IMR-90 (cell line): Measurements from ENCODE around the gene ANKLE2. TPM values are rescaled to one million over a fixed set of nuclear protein-coding genes. Genes with fewer than 3 reads are reported as not detected.
A peak's percentile ranks its signal among the peaks of the same experiment; 100 is the strongest.

ENCODE experiments used
- ATAC-seq: fragments of 200-7000 bp; cut with Tn5 transposase; 2 replicates; pipeline ENCODE4 v1.9.1; 2020; ENCODE audit warnings: low read depth, mild to moderate bottlenecking, moderate library complexity
- BruUV-seq: library from RNA; stranded (reverse); fragments of 400-500 nt; replicated peaks from 2 replicates; lab custom pipeline; 2021; lab: Mats Ljungman, UMichigan
- CTCF ChIA-PET: fragments of 300-600 bp; formaldehyde crosslinking; extraction: SDS; loops from one replicate; lab custom pipeline; 2021; ENCODE audit warnings: antibody characterized with exemption; lab: Yijun Ruan, JAX
- POLR2A ChIA-PET: fragments of 300-600 bp; sonication (Branson Sonifier 250); formaldehyde crosslinking; loops from one replicate; lab custom pipeline; 2022; ENCODE audit warnings: antibody characterized with exemption; ENCODE audit not compliant: unreplicated experiment; lab: Charles Lee
- DNase-seq: peaks from one replicate; pipeline ENCODE4 v3.0.0; 2013
- H2AFZ ChIP-seq: replicated peaks from 2 replicates; pipeline ENCODE3; 2013; ENCODE audit warnings: low read length, mild to moderate bottlenecking; ENCODE audit not compliant: poor library complexity
- H2AK5ac ChIP-seq: 2 replicates; pipeline ENCODE4 v1.6.1; 2013; ENCODE audit warnings: low read depth, low read length, inconsistent platforms
- H2AK9ac ChIP-seq: replicated peaks from 2 replicates; pipeline ENCODE3; 2013; ENCODE audit warnings: mild to moderate bottlenecking, low read depth, low read length, moderate library complexity; ENCODE audit not compliant: poor library complexity
- H2BK120ac ChIP-seq: 2 replicates; pipeline ENCODE4 v1.6.1; 2013; ENCODE audit warnings: low read depth, low read length, inconsistent platforms
- H2BK15ac ChIP-seq: 3 replicates; pipeline ENCODE4 v1.6.1; 2013; ENCODE audit warnings: low read depth, low read length, inconsistent platforms
- H2BK20ac ChIP-seq: 2 replicates; pipeline ENCODE4 v1.6.1; 2013; ENCODE audit warnings: low read depth, mild to moderate bottlenecking, inconsistent platforms, low read length, moderate library complexity
- H2BK5ac ChIP-seq: 2 replicates; pipeline ENCODE4 v1.6.1; 2013; ENCODE audit warnings: mild to moderate bottlenecking, low read depth, low read length, inconsistent platforms; ENCODE audit not compliant: poor library complexity, severe bottlenecking
- H3K14ac ChIP-seq: replicated peaks from 2 replicates; pipeline ENCODE4 v1.6.1; 2013; ENCODE audit warnings: low read depth, low read length, inconsistent platforms
- H3K18ac ChIP-seq: 2 replicates; pipeline ENCODE4 v1.6.1; 2013; ENCODE audit warnings: low read depth, low read length, control low read depth
- H3K23ac ChIP-seq: 2 replicates; pipeline ENCODE4 v1.6.1; 2013; ENCODE audit warnings: low read depth, low read length, inconsistent platforms
- H3K27ac ChIP-seq: 2 replicates; pipeline ENCODE4 v1.5.1; 2013; ENCODE audit warnings: mild to moderate bottlenecking, control low read depth, low read length; ENCODE audit not compliant: insufficient read depth
- H3K27me3 ChIP-seq: 2 replicates; pipeline ENCODE4 v1.6.1; 2013; ENCODE audit warnings: low read length; ENCODE audit not compliant: control insufficient read depth, insufficient read depth
- H3K36me3 ChIP-seq: 2 replicates; pipeline ENCODE4 v1.6.1; 2013; ENCODE audit warnings: low read length, mixed read lengths; ENCODE audit not compliant: control insufficient read depth, insufficient read depth
- H3K4ac ChIP-seq: 2 replicates; pipeline ENCODE4 v1.6.1; 2013; ENCODE audit warnings: low read depth, low read length, inconsistent platforms
- H3K4me1 ChIP-seq: 2 replicates; pipeline ENCODE4 v1.6.1; 2013; ENCODE audit warnings: low read length, mixed read lengths; ENCODE audit not compliant: control insufficient read depth, insufficient read depth
- H3K4me2 ChIP-seq: 2 replicates; pipeline ENCODE4 v1.6.1; 2013; ENCODE audit warnings: low read depth, mild to moderate bottlenecking, control low read depth, low read length, moderate library complexity
- H3K4me3 ChIP-seq: 2 replicates; pipeline ENCODE4 v1.5.1; 2013; ENCODE audit warnings: low read depth, mild to moderate bottlenecking, control low read depth, low read length, moderate library complexity; ENCODE audit not compliant: insufficient read depth
- H3K56ac ChIP-seq: 2 replicates; pipeline ENCODE4 v1.6.1; 2013; ENCODE audit warnings: low read length, inconsistent platforms; ENCODE audit not compliant: insufficient read depth; ENCODE audit errors: extremely low read depth
- H3K79me1 ChIP-seq, 2 experiments: 2 replicates each; pipeline ENCODE4 v1.6.1; 2013; ENCODE audit warnings: low read length in 2 of 2, inconsistent platforms in 1 of 2, low read depth in 1 of 2
- H3K9ac ChIP-seq: 2 replicates; pipeline ENCODE4 v1.6.1; 2013; ENCODE audit warnings: low read depth, low read length, control low read depth
- H3K9me1 ChIP-seq: 2 replicates; pipeline ENCODE4 v1.6.1; 2013; ENCODE audit warnings: low read length, inconsistent platforms; ENCODE audit not compliant: insufficient read depth
- H3K9me3 ChIP-seq: 2 replicates; pipeline ENCODE4 v1.6.1; 2013; ENCODE audit warnings: low read length; ENCODE audit not compliant: control insufficient read depth, insufficient read depth
- H4K20me1 ChIP-seq: 2 replicates; pipeline ENCODE4 v1.6.1; 2013; ENCODE audit warnings: low read length, inconsistent platforms; ENCODE audit not compliant: insufficient read depth
- H4K5ac ChIP-seq: 2 replicates; pipeline ENCODE4 v1.6.1; 2013; ENCODE audit warnings: mild to moderate bottlenecking, low read depth, low read length, control low read depth
- H4K8ac ChIP-seq, 2 experiments: 2 replicates each; pipeline ENCODE4 v1.6.1; 2013; ENCODE audit warnings: low read depth in 2 of 2, low read length in 2 of 2, control low read depth in 1 of 2, inconsistent platforms in 1 of 2
- H4K91ac ChIP-seq: 2 replicates; pipeline ENCODE4 v1.6.1; 2013; ENCODE audit warnings: low read depth, low read length, inconsistent platforms; ENCODE audit not compliant: insufficient read depth
- BHLHE40 ChIP-seq: fragments of 150-350 bp; IDR thresholded peaks from 2 replicates; pipeline ENCODE4 v1.6.1; 2016; ENCODE audit warnings: mild to moderate bottlenecking, low read depth, low read length
- CEBPB ChIP-seq: IDR thresholded peaks from 2 replicates; pipeline ENCODE4 v1.6.1; 2012; ENCODE audit warnings: low read depth, low read length, improper control_type of control experiment
- CHD1 ChIP-seq: IDR thresholded peaks from 2 replicates; pipeline ENCODE4 v1.6.1; 2012; ENCODE audit warnings: low read depth, low read length, improper control_type of control experiment
- FOS ChIP-seq: fragments of 150-350 bp; IDR thresholded peaks from 2 replicates; pipeline ENCODE4 v1.6.1; 2016; ENCODE audit warnings: low read depth, low read length
- MAFK ChIP-seq: IDR thresholded peaks from 2 replicates; pipeline ENCODE4 v1.6.1; 2012; ENCODE audit warnings: low read depth, low read length, improper control_type of control experiment
- MAZ ChIP-seq: IDR thresholded peaks from 2 replicates; pipeline ENCODE4 v1.6.1; 2012; ENCODE audit warnings: low read depth, mild to moderate bottlenecking, low read length, improper control_type of control experiment, moderate library complexity, borderline replicate concordance
- MXI1 ChIP-seq: IDR thresholded peaks from 2 replicates; pipeline ENCODE4 v1.6.1; 2012; ENCODE audit warnings: low read depth, mild to moderate bottlenecking, low read length, moderate library complexity, borderline replicate concordance
- NFE2L2 ChIP-seq: fragments of 150-350 bp; IDR thresholded peaks from 2 replicates; pipeline ENCODE4 v1.6.1; 2016; ENCODE audit warnings: low read depth, mild to moderate bottlenecking, low read length
- POLR2A ChIP-seq: IDR thresholded peaks from 2 replicates; pipeline ENCODE4 v1.6.1; 2012; ENCODE audit warnings: mild to moderate bottlenecking, low read depth, low read length
- RAD21 ChIP-seq: IDR thresholded peaks from 2 replicates; pipeline ENCODE4 v1.6.1; 2012; ENCODE audit warnings: low read length, improper control_type of control experiment
- RCOR1 ChIP-seq: IDR thresholded peaks from 2 replicates; pipeline ENCODE4 v1.6.1; 2012; ENCODE audit warnings: mild to moderate bottlenecking, low read length, improper control_type of control experiment; ENCODE audit not compliant: insufficient replicate concordance
- RFX5 ChIP-seq: IDR thresholded peaks from 2 replicates; pipeline ENCODE4 v1.8.0; 2012; ENCODE audit warnings: low read depth, mild to moderate bottlenecking, low read length, moderate library complexity
- SMC3 ChIP-seq: fragments of 150-350 bp; IDR thresholded peaks from 2 replicates; pipeline ENCODE4 v1.6.1; 2016; ENCODE audit warnings: low read depth, mild to moderate bottlenecking, antibody characterized with exemption, low read length, moderate library complexity
- WGBS, 2 experiments: methylation state at CpG; one replicate each; pipeline versions ENCODE4 v1.1.5 to v1.1.7; 2013; ENCODE audit warnings: missing lambda C conversion rate in 2 of 2; ENCODE audit not compliant: insufficient read length in 1 of 2; ENCODE audit errors: extremely low coverage in 2 of 2; 5-methylcytosine and 5-hydroxymethylcytosine counted together
- dilution Hi-C: fragments of 300-500 bp; cut with HindIII; formaldehyde crosslinking; loops from one replicate; pipeline ENCODE4 v1.14.3; 2018; ENCODE audit warnings: low sequenced_read_pairs; ENCODE audit not compliant: unreplicated experiment
- in situ Hi-C: fragments of 300-500 bp; cut with MboI; formaldehyde crosslinking; loops from 3 replicates; pipeline ENCODE4 v1.14.3; 2019; ENCODE audit warnings: low sequenced_read_pairs, inconsistent platforms, mixed read lengths
- intact Hi-C: fragments of 100-400 bp; cut with micrococcal nuclease; formaldehyde crosslinking; loops from 2 replicates; pipeline ENCODE4 v1.10.0; 2022
- polyA plus RNA-seq, 3 experiments: library from polyadenylated mRNA; depleted of rRNA; stranded (reverse); fragments of >200 nt; gene quantifications; 2 replicates each; pipeline ENCODE4 v1.2.3, GENCODE V29; 2012; ENCODE audit warnings: low replicate concordance in 1 of 3
- total RNA-seq: library from RNA; depleted of rRNA; stranded (reverse); fragments of >200 nt; gene quantifications from 2 replicates; pipeline ENCODE4 v1.2.3, GENCODE V29; 2012
- TF ChIP-seq, protein P1 (sequence below): fragments of 150-350 bp; IDR thresholded peaks from 2 replicates; pipeline ENCODE4 v1.6.1; 2017; ENCODE audit warnings: mild to moderate bottlenecking, antibody characterized with exemption, low read length, low read depth
- TF ChIP-seq, protein P2 (sequence below): fragments of 150-350 bp; IDR thresholded peaks from 2 replicates; pipeline ENCODE4 v1.6.1; 2016; ENCODE audit warnings: low read depth, mild to moderate bottlenecking, low read length, moderate library complexity, borderline replicate concordance
- TF ChIP-seq, protein P3 (sequence below): conservative IDR thresholded peaks from 2 replicates; pipeline ENCODE4 v1.5.1; 2012; ENCODE audit warnings: mild to moderate bottlenecking, low read depth, low read length, improper control_type of control experiment

ANKLE2 gene
- total and polyA plus RNA-seq, 2 of the 4 experiments (the other 2 are of a cell fraction): 63.4 to 82.4 TPM

DNA sequence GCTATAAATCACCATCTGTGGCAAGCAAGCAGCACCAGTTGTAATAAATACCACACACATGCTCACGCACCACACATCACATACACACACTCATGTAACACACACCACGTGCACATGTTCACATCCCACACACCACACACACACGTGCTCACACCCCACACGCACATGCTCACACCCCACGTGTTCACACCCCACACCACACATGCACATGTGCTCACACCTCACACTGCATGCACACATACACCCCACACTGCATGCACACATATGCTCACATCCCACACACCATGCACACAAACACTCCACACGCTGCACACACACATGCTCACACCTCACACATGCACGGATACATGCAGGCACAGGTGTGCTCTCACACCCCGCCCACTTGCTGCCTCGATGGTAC, 22.9 kb upstream of the ANKLE2 start:
- peaks cover 83% of the 10 kb centered on the region for H3K36me3 ChIP-seq

More for the DNA sequence above, 22.9 kb upstream of the ANKLE2 start:
- Histone ChIP-seq H3K9me1 (peaks cover 10% of the 10 kb centered on the region), H2BK20ac (no peak overlapping the region), H3K9ac (no peak overlapping the region), H3K23ac (no peak overlapping the region), H4K91ac (no peak overlapping the region), H4K5ac (no peak overlapping the region), H4K8ac (no peak overlapping the region), H2BK5ac (no peak overlapping the region), H4K20me1 (peaks cover 61% of the 10 kb centered on the region), H3K79me1 (peaks cover 12 to 55% of the 10 kb centered on the region in 2 experiments; a peak in 3 of 4 replicates), H2AFZ (peak overlapping the region; percentile 48), H2AK9ac (no peak overlapping the region), H3K27ac (no peak overlapping the region), H3K14ac (no peak overlapping the region), H3K9me3 (no peaks in the 10 kb centered on the region), H3K4me3 (no peak overlapping the region), H3K4ac (no peak overlapping the region), H3K27me3 (no peaks in the 10 kb centered on the region), H3K4me2 (no peak overlapping the region), H3K56ac (no peak overlapping the region), H3K4me1 (no peaks in the 10 kb centered on the region), H2AK5ac (no peak overlapping the region), H2BK15ac (no peak overlapping the region), H3K18ac (no peak overlapping the region), H2BK120ac (no peak overlapping the region)
- CTCF ChIA-PET: no interaction called here
- TF ChIP-seq SMC3 (no peak), POLR2A (no peak), MXI1 (no peak), CHD1 (no peak), RFX5 (no peak), MAFK (no peak), RCOR1 (no peak), CEBPB (no peak), RAD21 (no peak), NFE2L2 (no peak), BHLHE40 (no peak), FOS (no peak), MAZ (no peak)
- TF ChIP-seq, protein P1, sequence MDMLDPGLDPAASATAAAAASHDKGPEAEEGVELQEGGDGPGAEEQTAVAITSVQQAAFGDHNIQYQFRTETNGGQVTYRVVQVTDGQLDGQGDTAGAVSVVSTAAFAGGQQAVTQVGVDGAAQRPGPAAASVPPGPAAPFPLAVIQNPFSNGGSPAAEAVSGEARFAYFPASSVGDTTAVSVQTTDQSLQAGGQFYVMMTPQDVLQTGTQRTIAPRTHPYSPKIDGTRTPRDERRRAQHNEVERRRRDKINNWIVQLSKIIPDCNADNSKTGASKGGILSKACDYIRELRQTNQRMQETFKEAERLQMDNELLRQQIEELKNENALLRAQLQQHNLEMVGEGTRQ: no peak
- TF ChIP-seq, protein P2, sequence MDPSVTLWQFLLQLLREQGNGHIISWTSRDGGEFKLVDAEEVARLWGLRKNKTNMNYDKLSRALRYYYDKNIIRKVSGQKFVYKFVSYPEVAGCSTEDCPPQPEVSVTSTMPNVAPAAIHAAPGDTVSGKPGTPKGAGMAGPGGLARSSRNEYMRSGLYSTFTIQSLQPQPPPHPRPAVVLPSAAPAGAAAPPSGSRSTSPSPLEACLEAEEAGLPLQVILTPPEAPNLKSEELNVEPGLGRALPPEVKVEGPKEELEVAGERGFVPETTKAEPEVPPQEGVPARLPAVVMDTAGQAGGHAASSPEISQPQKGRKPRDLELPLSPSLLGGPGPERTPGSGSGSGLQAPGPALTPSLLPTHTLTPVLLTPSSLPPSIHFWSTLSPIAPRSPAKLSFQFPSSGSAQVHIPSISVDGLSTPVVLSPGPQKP: no peak
- TF ChIP-seq, protein P3, sequence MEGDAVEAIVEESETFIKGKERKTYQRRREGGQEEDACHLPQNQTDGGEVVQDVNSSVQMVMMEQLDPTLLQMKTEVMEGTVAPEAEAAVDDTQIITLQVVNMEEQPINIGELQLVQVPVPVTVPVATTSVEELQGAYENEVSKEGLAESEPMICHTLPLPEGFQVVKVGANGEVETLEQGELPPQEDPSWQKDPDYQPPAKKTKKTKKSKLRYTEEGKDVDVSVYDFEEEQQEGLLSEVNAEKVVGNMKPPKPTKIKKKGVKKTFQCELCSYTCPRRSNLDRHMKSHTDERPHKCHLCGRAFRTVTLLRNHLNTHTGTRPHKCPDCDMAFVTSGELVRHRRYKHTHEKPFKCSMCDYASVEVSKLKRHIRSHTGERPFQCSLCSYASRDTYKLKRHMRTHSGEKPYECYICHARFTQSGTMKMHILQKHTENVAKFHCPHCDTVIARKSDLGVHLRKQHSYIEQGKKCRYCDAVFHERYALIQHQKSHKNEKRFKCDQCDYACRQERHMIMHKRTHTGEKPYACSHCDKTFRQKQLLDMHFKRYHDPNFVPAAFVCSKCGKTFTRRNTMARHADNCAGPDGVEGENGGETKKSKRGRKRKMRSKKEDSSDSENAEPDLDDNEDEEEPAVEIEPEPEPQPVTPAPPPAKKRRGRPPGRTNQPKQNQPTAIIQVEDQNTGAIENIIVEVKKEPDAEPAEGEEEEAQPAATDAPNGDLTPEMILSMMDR: no peak
- BruUV-seq: no TSS peak
- ATAC-seq (no peak), DNase-seq (no peak)
- intact Hi-C loops: no loop called here
- POLR2A ChIA-PET: no interaction called here
- in situ Hi-C loops: no loop called here
- 97% methylated on average over 9 of the region's 9 CpGs; no CpG with 5 or more reads in 1 of the 2 experiments for WGBS, 2 experiments
- dilution Hi-C loops: no loop called here
